ENCODE results near the gene USP7.
A peak's percentile ranks its signal among the peaks of the same experiment; 100 is the strongest.
"Not testable (repeated sequence)": the region's sequence is repeated elsewhere in the genome, so short reads cannot be mapped to it uniquely, and the experiment has no call there.

USP7 gene

GRCh38 chr16:8971416-8971815, 7.7 kb upstream of the USP7 start:
- no peak for DNase-seq

- DNase-seq: not testable (repeated sequence)
Observed at GRCh38 chr16:8969202-8969897, 5.6 kb upstream of the USP7 start.

- DNase-seq: not testable (repeated sequence)
Observed at GRCh38 chr16:8968054-8968453, 4.3 kb upstream of the USP7 start.

DNA sequence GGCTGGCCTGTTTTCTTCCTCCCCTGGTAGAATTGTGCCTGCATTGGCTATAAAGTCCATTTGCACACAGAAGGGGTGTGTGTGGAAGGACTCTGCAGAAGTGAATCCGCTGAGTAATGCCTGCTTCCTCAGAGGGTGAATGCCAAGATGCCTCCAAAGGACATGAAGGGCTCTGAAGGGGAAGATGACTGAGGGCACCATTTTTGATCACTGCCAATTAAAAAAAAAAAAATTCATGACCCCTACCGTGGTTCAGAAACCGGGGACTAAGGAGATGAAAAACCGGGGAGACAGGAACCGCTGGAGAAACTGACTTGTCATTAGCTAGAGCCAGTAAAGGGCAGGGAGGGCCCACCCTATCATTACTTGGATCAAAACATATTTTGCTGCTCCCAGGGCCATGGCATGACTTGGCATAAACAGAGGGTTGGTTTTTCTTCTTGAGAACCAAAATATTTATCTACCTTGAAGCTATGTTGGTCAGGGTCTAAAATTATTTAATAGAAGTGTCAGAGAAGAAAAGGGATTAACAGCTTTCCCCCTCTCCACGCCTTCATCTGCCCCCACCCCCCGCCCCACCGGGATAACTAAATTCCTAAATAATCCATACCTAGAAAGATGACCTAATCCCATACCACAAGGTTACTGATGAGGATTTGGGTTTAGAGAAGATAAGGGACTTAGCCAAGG, 3.6 kb upstream of the USP7 start:
- DNase-seq: no peak

- DNase-seq: no peak
Observed at GRCh38 chr16:8966817-8967131, 3.1 kb upstream of the USP7 start.

- DNase-seq: no peak
Observed at GRCh38 chr16:8964462-8964861, 756 bp upstream of the USP7 start.

DNA sequence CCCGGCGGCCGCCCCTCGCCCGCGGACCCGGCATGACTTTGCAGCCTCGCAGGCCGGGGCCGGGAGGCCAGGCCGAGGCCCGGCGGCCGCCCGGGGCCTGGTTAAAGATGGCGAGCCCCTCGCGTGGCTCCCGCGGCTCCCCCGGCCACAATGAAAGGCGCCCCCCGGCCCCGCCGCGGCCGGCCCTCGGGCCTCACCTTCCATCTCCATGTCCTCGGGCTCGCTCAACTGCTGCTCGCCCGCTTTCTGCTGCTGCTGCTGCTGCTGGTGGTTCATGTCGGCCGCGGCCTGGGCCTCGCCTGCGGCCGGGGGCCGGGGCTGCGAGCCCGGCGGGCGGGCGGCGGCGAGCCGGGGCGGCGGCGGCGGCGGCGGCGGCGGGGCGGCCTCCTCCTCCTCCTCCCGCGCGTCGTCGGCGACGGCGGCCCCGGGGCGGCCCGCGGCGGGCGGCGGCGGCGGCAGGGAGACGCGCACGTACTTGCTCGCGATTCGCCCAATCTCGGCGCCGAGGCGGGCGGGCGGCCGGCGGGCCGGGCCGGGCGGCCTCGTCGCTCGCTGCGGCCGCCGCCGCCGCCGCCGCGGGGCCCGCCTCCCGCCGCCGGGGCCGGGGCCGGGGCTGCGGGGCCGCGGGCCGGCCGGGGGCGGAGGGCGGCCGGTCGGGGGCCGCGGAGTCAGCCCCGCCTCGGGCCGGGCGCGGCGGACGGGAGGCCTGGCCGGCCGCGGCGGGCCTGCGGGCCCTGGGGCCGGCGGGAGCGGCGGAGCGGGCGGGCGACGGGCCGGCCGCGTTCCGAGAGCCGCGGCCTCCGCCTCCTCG, 491 bp downstream of the USP7 start:
- DNase-seq: no peak

- no peak for DNase-seq
Observed at GRCh38 chr16:8962393-8963009, 1.2 kb downstream of the USP7 start.

DNA sequence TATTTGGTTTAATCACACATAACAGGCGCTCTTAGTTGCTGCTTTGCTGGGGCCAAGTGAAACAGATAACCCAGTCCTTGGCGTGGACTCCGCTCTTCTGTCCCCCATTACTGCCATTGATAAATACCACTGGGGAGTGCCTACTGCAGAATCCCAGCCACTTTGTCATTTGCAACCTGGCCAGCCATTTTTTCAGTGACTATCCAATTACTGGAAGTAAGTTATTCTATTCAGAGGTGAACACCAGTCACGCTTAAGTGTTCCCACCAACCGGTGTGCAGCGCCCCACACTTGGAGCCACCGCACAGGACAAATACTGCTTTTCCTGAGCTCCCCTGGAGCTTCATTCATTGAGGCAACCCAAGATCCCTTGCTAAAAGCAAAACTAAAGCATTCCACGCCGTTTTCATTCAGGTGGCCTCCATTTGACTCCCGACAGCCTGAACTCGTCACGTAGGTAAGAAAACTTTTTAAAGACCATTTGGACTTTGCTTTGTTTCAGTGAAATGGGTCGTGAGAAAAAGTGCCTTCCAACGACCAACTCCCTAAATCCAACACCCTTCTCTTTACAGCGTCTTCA, 1.8 kb downstream of the USP7 start:
- DNase-seq: no peak

DNA sequence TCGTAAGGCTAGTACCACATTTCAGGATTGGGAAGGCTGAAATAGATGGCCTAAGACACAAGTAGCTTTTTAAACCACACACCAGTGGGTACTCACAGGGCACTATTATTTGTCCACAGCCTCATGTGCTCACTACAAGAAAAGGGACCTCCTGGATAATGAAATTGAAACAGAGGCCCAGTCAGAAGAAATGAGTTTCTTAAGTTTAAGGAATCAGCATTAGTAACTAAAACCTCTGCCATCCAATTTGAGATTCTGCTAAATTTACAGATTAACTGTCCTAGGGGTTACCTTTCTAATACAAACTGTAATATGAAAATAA, 3.0 kb downstream of the USP7 start:
- DNase-seq: no peak

DNA sequence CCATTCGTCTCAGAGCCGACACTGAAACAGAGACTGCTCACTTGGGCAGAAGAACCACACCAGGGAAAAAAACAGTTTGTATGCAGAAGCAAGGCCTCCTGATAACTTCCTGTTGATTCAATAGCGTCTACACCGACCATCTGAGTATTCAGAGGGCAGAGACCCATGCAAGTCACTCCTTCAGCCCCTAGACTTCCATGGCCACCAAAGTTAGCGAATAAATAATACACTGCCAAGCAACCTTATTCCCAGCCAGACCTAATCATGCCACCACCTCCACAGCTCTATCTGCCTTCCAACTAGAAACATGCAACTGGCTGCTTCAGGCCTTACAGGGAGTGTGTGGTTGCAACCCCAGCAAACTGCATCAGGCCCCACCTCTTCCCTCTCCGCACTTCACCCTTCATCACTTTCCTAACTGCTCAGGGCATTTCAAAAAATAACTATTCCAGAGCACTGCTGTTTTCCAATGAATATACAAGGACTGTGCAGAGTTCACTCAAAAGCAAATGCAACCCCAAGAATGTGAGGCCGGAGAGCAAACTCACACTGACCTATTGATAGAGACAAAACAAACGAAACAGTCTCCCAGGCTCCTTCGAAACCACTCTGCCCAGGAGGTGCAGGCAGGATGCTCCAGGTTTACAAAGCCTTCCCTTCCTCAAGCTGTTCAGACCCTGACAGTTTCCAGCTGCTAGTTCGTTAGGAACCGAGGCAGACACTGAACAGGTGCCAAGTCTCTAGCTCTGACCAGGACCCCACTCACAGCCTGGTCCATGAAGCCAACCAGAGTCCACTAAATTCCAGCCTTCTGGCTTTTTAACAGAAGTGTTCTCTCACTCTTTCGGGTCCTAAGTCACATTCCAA, 3.6 kb downstream of the USP7 start:
- DNase-seq: no peak

DNA sequence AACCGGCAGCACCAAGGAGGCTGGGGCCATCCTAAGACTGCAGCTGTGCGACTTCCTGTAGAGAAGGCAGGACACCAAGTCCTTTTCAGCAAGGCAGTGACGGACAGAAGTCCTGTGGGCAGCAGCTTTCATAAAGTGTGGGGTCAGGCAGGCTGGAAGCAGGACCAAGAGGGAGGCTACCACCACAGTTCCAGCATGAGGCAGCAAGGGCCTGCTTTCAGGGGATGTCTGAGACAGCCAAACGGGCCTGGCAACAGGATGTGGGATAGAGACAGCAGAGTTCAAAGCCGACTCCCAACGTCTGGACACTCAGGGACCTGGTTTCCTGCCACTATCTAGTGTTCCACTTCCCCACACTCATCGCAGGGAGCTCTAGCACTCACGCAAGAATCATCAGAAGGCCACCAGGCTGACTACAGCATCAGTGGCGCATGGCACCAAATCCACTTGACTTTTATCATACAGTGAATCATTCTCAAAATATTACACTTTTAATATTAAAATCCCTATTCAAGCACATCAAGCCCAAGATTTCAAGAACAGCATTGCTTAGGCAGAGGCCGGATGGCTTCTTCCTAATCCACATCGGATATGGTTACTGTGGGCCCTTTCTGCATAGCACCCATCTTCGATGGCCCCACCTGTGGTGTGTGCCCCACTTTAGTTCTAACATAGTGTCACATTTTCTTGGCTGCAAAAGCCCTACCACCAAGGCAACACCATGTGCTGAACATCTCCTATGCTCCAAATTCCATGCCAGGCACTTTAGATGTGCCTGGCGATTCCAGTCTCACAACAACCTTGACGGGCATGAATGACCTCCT, 5.2 kb downstream of the USP7 start:
- DNase-seq: peak; percentile 44

DNA sequence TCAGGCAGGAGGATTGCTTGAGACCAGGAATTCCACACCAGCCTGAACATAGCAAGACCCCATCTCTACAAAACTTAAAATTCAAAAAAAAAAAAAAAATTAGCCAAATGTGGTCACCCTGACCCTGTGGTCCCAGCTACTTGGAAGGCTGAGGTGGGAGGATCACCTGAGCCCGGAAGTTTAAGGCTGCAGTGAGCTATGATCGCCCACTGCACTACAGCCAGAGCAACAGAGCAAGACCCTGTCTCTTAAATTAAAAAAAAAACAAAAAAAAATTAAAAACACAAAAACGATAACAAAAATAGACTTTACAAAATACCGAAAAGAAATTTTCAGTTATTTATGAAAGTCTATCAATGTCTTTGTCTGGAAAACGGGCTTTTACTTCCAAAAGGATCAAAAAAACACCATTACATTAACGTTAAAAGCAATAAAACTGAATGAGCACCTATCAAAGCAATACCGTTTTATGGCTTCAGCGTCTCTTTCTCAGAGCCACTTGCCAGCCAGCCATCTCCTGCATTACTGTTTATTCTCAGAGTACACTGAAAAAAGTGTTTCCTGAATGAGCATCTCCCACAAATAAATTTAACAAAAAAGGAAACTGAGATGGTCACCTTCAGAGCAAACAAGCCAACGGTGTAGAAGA, 6.1 kb downstream of the USP7 start:
- no peak for DNase-seq

DNA sequence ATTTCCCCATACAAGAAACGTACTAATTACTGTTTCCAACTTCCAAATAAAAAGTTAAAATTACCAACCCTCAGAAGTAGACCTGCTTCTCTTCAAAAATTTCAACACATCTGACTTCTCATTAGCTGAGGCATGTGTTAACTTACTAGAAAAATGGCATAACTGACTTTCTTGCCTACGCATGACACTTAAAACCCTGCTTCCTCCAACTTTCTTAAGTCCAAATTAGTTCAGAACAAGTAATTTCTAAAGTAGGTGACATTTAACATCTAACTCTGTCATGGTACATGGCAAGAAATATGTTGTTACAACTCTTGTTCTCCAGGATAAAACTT, 6.7 kb downstream of the USP7 start:
- DNase-seq: no peak

DNA sequence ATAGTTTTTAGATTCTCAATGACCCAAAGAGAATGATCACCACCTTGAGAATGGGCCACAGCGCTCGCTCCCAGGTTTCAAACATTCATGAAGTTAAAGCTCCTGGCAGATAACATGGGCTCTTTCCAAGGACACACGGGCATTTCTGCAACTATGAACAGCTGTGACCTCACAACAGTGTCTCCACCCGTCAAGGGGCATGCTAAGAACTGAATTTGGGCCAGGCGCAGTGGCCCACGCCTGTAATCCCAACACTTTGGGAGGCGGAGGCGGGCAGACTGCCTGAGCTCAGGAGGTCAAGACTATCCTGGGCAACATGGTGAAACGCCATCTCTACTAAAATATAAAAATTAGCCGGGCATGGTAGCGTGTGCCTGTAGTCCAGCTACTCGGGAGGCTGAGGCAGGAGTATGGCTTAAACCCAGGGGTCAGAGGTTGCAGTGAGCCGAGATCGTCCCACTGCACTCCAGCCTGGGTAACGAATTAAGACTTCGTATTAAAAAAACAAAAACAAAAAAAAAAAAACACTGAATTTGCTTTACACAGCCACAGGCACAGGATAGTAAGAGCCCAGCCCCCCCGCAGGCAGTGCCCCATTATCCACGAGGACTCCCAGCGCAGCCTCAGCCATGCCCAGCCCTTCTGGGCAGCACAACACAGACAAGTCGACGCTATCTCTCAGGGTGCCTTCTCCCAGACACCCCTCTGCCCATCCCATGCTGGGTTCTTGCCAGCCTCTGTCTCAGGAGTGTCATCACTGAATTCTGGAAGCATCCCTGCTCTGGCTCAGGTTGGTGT, 7.2 kb downstream of the USP7 start:
- DNase-seq: no peak

GRCh38 chr16:8955828-8956227, 7.9 kb downstream of the USP7 start:
- no peak for DNase-seq

- DNase-seq: no peak
Observed at GRCh38 chr16:8953064-8953463, 10.6 kb downstream of the USP7 start.

- no peak for DNase-seq
Observed at GRCh38 chr16:8952281-8952751, 11.4 kb downstream of the USP7 start.

DNA sequence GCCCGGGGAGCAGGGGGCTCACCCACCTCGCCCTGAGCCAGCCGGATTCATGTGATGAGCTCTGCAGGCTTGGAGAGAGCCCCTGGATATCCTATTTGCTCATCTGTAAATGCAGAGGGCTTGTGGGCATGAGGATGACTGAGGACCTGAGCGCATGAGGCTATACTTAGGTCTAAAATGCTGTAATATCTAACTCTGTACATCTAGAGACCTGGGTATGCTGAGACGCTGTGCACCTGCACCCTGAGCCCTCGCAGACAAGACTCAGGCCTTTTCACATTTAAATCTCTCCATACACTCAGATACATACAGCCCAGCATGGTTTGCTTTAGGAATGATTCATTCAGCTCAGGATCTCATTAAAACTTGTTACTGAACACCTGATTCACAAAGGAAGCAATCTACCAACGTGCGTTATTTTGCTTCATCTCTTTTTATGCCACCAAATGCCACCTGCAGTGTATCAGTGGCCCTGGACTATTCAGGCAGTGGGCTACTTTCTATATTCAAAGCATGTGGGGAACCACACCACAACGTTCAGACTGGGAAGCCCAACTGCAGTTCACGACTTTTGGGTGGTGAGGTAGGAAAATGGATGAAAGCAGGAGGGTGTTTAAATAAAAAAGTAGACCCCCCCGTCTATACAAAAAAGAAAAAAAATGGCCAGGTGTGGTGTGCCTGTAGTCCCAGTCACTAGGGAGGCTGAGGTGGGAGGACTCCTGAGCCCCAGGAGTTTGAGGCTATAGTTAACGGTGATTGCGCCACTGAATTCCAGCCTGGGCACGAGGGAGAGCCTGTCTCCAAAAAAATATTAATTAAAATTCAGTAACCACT, 12.0 kb downstream of the USP7 start:
- DNase-seq: no peak
